ENCODE data around the gene ANAPC10.
A peak's percentile ranks its signal among the peaks of the same experiment; 100 is the strongest.
"Not testable (repeated sequence)": the region's sequence is repeated elsewhere in the genome, so short reads cannot be mapped to it uniquely, and the experiment has no call there.

Gene ANAPC10

DNA sequence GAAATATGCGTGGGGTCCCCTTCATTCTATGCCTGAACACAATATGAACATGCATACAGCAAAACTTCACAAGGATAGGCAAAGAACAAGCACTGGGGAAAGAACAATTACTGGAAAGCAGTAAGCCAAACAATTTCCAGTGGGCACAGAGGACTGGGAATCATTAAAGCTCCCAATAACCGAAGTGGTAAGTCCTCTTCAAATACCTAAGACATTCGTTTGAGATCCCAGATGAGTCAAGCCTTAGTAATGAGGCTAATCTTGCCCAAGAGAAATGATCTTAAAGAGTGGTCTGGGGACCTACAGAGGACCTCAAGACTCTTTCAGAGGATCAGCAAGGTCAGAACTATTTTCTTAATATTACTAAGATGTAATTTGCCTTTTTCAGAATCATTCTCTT is 28.6 kb downstream of the ANAPC10 start:
- DNase-seq, result no peak

DNA sequence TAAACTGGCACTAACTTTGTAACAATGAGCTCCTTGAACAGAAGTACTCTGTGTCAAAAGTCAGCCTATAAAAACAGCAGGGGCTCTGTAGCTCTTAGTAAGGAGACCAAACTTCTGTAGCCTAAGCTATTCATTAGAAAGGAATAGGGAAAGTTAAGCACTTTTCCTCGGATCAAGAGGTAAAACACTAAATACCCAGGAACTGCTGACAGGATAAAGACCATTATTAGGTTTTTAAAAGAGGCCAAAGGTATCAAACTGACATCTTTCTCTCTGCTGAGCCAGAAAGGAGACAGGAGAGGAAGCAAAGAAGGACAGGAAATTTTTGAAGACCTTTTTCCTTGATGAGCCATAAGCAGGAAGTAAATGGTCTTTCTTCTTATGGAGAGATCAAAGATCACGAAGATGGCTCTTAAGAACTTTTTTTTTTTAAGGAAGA is 31.9 kb downstream of the ANAPC10 start:
- no peak for DNase-seq

DNA sequence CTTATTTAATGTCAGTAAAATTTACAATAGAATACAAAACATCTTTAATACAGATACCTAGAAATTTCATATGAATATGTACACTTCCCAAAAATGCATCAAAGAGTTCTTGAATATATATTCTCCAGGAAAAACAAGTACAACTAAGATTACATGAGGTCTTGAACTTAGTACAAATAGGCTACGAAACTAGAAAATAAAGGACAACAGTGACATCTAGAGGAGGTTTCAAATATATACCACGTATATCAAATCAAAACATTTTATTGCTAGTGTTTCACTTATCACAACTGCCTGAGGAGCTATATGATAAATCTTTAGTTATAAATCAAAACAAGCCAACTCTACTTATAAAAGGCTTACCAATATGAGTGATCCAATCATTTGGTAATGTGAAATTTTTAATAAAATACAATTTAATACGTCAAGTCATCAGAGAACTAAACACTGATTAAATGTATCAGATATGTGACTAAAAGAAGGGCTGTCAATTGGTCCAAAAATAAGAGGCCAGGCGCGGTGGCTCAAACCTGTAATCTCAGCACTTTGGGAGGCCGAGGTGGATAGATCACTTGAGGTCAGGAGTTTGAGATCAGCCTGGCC is 36.6 kb downstream of the ANAPC10 start:
- peak; percentile 38 to 71 for DNase-seq

DNA sequence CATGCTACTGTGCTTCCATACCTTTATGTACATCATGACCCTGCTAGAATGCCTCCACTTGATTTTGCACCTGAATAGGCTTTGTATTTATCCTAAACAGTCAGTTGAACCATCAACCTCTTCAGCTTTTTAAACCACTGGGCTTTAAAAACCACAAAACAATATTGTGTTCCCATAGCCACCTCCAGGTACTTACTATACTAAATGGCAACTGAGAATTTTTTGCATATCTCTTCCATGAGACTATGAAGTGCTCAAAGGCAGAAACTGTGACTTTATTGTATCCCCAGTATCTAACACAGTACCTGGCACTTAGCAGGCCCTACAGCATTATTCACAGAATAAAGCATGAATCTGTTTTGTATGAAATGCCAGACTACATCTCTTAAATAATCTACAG is 39.7 kb downstream of the ANAPC10 start:
- DNase-seq, result no peak

DNA sequence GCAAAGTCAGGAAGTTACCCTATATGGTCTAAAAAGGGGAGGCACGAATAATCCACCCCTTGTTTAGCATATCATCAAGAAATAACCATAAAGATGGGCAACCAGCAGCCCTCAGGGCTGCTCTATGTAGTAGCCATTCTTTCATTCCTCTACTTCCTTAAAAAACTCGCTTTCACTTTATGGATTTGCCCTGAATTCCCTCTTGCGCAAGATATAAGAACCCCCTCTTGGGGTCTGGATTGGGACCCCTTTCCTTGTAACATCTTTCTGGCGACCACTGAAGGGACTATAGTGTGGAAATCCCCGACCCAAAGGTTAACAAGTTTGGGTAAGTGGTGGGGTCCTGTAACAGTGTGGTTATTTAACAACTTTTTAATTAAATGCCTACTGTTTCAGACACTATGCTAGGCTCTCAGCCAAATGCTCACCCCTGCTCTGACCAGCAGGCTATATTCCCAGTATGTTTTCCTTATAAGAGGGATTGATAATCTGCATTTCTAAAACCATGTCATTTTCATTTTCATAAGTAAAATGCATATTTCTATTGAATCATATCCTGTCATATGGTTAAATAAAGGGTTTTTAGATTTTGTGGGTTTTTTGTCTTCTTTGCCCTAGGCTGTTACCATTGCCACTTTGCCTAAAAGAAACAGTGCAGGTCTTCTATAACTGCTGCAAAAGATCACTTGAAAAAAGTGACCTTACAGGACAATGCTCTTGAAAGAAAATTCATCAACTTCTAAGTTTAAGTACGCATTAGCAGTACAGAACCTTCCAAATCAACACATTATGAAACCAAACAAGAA is 41.5 kb downstream of the ANAPC10 start:
- DNase-seq, result no peak

DNA sequence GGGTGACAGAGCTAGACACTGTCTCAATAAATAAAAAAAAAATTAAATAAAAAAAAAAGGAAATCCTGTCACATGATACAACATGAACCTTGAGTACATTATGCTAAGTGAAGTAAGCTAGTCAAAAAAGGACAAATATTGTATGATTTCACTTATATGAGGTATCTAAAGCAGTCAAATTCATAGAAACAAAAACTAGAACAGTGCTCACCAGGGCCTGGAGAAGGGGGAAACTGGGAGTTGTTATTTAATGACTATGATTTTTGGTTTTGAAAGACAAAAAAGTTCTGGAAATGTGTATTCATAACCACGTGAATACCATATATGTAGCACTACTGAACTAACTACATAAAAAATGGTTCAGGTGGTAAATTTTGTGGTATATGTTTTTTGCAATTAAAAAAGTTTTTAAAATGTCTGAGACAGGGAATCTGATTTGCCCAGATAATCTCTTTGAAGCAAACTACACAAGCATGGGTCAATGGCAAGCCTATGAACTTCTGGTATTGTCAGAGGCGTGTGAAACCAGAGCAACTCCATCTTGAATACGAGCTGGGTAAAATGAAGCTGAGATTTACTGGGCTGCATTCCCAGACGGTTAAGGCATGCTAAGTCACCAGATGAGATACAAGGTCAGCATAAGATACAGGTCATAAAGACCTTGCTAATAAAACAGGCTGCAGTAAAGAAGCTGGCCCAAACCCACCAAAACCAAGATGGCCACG is 42.3 kb downstream of the ANAPC10 start:
- DNase-seq, result no peak

DNA sequence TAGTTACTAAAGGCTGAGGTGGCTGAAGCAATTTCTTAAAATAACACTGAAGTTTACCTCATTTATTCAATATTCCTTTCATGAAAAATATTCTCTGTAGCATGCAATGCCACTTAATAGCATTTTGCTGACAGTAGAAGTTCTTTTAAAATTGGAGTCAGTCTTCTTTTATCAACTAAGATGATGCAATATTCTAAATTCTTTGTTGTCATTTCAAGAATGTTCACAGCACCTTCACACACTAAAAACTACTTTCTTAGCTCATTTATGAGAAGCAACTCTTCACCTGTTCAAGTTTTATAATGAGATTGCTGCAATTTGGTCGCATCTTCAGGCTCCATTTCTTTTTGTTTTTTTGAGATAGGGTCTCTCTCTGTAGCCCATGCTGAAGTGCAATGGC is 48.8 kb downstream of the ANAPC10 start:
- DNase-seq, result no peak

DNA sequence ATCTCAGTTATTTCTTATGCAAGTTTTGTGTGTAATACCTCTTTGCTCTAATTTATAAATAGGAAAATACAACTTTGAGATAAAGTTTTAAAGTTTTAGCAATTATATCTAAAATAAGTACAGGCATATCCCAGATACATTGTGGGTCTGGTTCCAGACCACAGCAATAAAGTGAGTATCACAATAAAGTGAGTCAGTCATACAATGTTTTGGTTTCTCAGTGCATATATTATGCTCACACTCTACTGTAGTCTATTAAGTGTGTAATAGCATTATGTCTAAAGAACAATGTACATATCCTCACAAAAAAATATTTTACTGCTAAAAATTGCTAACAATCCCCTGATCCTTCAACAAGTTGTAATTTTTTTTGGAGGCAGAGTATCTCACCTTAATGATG is 49.2 kb downstream of the ANAPC10 start:
- DNase-seq, result no peak

DNA sequence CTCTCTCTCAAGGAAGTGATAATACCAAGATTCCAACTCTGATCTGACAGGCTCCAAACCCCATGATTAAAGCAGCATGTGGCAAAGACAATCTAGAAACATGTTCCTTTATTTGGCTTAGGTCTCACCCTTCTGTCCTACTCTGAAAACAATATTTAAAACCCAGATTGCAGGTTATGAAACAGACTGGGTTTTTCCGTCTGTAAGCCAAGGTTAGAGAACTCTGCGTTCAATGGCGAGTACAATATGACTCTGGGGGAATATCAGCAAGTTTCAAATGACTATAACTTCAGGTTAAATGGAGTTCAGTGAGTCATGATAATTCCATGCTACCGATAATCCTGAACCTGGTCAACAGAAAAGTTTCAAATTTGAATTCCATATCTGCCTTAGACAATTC is 50.8 kb downstream of the ANAPC10 start:
- no peak for DNase-seq

DNA sequence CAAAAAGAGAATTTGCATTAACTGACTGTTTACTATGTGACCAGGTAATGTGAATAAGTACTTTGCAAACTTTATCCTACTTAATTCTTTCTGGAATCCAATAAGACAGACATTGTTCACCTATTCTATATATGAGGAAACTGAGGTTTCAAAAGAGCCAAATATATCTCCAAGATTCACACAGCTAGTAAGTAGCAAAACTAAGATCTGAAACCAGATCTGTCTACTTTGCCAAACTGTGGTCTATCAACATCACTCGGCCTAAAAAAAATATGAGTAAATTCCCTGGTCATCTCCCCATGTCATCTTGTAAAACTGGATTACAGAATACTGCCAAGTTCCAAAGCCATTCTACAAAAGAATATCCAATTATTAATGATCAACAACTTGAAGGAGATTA is 52.8 kb downstream of the ANAPC10 start:
- DNase-seq, result no peak

DNA sequence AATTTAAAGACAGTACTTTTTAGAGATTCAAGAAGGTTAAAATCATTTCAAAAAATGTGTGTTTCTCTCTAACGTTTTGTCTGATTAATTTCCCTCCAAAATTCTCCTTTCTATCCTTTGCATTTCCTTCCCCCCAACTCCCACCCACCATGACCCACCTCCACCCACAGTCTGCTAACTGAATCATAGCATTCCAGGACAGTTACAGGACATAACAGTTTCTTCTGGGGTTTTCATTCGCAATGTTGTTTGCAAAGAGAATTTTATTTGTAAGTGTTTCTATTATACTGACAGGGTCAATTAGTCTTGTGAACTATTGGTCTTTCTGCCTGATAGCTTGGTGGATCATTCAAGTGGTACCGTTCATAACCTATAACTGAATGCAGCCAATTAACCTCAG is 53.7 kb downstream of the ANAPC10 start:
- no peak for DNase-seq

DNA sequence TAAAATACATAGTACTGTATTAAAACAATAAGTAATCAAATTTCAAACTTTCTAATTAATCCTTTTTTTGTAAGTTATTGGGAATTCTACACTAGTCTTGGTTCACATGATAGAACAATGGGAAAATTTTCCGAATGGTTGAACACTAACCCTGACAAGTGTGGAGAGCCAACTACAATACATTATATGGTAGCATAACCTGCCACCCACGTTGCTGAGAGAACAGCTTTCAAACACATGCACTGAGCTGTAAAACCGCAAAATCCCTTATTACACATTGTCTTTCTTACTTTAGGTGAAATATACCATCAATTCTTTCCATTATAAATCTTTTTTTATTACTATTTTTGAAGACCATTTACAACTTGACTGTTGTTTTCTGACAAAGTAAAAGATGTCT is 54.7 kb downstream of the ANAPC10 start:
- no peak for DNase-seq

DNA sequence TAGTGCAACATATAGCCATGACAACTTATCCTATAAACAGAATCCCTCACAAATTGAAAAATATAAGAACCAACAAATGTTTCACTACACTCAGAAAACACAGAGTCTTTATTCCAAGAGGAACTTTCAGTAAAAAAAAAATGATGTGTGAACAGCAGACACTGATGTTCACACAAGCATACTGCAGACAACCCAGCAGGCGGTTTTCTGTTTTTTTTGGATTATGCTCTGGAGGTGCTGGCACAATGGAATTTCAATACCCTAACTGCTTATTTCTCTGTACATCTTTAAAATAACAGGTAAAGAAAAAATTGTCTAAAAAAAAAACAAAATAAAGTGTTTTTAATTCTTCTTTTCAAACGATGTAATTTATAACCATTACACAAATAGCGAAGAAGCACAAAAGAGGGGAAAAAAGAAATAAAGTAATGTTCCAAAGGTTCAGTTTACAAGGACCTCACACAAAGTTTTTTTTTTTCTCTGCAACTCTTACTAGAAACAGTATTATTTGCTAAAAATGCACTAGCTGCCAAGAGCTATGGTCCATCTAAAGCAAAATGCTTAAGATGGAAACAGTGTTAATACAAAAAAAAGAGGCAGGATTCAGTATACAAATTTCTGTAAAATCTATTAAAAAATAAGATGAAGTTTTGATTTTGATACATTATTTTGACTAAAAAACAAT is 55.3 kb downstream of the ANAPC10 start:
- DNase-seq, result no peak

DNA sequence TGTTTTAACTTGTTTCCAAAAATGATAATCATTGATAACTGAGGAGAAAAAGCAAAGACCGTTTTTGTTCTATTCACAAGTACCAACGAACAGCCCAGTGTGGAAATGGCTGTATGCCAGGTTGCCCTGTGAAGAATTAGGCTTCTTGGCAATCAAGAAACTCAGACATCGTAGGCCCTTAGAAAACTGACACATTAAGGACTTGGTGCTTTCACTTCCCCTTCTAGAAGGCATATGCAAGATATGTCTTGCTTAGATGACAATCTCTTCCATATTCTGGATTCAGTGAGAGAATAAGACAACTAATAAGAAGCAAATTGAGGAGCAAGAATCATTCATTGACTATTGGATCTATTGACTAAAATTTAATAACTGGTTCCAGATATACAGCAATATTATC is 56.6 kb downstream of the ANAPC10 start:
- peak; percentile 38 to 56 for DNase-seq

DNA sequence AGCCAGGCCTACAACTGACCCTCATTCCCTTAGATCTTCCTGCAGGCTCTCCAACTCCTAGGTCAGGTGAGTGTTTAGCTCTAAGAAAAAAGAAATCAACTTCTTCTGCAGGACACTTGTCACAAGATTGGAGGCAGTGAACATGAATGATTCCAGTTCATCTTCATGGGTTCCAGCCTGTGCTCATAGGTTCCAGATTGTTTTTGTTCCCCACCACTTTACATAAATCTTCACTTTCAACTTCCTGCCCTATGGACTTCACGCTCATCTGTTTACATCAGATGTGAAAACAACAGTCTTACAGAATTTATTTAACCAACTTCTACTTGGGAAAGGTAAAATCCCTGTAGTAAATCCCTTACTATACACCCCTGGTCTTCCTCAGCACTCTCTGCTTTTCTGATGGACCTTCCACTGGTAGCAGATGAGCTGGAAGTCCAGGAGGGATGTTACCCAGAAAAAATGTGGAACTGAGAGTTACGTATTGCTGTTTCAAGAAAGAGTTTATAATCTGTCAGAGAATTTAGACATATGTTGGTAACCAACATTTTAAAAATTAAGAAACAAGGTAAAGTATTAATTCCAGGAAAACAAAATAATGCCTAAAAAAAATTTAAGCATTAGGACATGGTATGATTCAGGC is 62.4 kb downstream of the ANAPC10 start:
- peak in 1 of 2 donors; percentile 2 for DNase-seq

DNA sequence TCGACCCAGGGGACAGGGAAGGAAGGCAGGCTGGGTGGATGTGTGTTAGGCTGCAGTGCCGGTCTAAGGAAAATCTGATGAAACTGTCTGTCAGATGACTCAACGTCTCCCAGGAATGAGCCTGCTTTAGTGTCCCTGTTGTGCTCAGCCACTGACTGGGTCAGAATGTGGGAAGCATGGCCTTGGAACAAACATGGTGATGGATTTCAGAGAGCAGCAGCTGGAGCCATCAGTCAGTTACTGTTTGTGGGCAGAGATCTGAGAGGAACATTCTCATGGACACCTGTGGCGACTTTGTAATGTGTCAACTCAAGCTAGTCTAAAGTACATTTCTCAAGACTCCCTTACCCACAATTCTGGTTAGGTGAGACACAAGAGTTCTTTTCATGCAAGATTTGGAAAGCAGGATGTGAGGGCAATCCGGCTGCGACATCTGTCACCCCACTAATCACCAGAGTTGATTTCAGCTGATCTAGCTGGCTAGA is 63.2 kb downstream of the ANAPC10 start:
- DNase-seq, result no peak

DNA sequence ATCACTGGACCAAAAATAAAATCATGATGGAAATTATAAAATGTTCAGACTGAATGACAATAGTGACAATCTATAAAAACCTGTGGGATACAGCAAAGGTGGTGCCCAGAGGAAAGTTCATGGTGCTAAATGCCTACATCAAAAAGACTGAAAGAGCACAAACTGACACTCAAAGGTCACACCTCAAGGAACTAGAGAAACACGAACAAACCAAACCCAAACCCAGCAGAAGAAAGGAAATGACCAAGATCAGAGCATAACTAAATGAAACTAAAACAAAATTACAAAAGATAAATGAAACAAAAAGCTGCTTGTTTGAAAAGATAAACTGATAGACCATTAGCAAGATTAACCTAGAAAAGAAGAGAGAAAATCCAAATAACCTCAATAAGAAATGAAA is 78.7 kb downstream of the ANAPC10 start:
- DNase-seq, result no peak

DNA sequence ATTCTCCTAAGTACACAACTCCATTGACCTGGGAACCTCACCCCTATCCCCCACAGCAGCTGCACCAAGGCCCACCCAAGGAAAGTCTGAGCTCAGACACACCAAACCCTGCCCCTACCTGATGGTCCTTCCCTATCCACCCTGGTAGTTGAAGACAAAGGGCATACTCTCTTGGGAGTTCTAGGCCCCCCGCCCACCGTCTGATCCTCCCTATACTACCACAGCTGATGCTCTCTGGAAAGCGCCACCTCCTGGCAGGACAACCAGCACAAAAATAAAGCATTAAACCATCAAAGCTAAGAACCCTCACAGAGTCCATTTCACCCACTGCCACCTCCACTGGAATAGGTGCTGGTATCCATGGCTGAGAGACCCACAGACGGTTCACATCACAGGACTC is 83.6 kb downstream of the ANAPC10 start:
- no peak for DNase-seq

DNA sequence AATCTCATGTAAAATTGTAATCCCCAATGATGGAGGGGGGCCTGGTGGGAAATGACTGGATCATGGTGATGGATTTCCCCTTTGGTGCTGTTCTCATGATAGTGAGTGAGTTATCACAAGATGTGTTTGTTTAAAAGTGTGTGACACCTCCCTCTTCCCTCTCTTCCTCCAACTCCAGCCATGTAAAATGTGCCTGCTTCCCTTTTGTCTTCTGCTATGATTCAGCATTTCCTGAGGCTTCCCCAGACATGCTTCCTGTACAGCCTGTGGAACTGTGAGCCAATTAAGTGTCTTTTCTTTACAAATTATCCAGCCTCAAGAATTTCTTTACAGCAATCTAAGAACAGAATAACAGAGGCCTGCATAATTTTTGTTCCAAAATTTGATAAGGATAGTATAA is 85.2 kb downstream of the ANAPC10 start:
- peak; percentile 49 to 62 for DNase-seq

DNA sequence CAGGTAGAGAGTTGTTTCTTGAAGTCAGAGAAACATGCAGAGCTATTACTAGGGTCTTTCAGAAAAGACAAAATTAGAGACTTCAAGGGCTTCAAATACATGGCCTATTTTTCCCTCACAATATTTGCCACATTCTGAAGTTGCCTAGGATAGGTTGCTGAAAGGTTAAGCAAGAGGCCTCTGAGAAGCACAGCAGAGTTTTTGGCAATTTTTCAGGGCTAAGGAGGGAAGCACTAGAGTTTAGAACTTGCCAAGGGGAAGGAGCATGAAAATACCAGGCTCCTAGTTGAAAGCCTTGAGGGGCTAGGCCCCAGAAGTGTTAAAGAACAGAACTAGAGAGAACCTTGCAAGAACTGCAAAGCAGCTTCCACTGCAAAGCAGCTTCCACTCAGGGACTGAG is 86.4 kb downstream of the ANAPC10 start:
- no peak for DNase-seq

DNA sequence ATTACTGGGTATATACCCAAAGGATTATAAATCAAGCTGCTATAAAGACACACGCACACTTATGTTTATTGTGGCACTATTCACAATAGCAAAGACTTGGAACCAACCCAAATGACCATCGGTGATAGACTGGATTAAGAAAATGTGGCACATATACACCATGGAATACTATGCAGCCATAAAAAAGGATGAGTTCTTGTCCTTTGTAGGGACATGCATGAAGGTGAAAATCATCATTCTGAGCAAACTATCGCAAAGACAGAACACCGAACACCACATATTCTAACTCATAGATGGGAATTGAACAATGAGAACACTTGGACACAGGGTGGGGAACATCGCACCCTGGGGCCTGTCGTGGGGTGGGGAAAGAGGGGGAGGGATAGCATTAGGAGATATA is 87.7 kb downstream of the ANAPC10 start:
- DNase-seq, result not testable (repeated sequence)

DNA sequence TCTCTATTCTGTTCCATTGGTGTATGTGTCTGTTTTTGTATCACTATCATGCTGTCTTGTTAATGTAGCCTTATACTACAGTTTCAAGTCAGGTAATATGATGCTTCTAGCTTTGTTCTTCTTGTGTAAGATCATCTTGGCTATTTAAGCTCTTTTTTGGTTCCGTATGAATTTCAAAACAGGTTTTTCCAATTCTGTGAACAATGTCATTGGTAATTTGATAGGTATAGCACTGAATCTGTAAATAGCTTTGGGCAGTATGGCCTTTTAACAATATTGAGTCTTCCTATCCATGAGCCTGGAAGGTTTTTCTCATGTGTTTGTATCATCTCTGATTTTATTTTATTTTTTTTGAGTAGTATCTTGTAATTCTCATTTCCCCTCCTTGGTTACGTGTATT is 94.3 kb downstream of the ANAPC10 start:
- no peak for DNase-seq

DNA sequence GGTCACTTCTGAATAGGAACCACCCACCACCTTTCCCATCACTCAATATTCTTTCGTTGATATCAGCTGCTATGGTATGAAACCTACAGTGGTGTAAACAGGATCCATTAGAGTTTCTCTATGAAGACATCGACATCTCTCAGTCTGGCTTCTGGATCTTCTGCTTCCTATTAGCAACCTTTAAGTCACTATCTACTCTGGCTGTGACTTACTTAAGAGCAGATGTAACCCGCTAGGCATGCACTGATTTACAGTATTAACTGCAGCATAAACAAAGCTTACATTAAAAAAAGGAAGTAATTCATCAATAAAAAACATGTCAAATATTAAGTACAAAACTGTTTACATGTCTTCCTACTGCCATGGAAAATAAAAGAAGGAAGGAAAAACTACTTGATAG is 96.4 kb downstream of the ANAPC10 start:
- no peak for DNase-seq
